GM12891 (cell line): ENCODE data around the gene CDKN1C. TPM values are rescaled to one million over a fixed set of nuclear protein-coding genes. Genes with fewer than 3 reads are reported as not detected.

Source experiments
- DNase-seq: peaks from one replicate; pipeline ENCODE4 v3.0.0; 2011; ENCODE audit warnings: low spot score; ENCODE audit not compliant: insufficient read length
- FAIRE-seq: peaks from 2 replicates; lab custom pipeline; 2011; peaks lifted over from hg19 to GRCh38; lab: Jason Lieb, UNC
- PAX5 ChIP-seq: IDR thresholded peaks from 2 replicates; pipeline ENCODE4 v1.6.1; 2011; ENCODE audit warnings: low read length, moderate library complexity, mild to moderate bottlenecking; ENCODE audit not compliant: insufficient read depth, severe bottlenecking
- POLR2A ChIP-seq: IDR thresholded peaks from 2 replicates; pipeline ENCODE4 v1.6.1; 2011; ENCODE audit warnings: low read depth, low read length, control low read depth
- POLR2AphosphoS5 ChIP-seq: IDR thresholded peaks from 2 replicates; pipeline ENCODE4 v1.6.1; 2011; ENCODE audit warnings: low read depth, low read length, control low read depth
- POU2F2 ChIP-seq: IDR thresholded peaks from 2 replicates; pipeline ENCODE4 v1.6.1; 2011; ENCODE audit warnings: low read depth, mild to moderate bottlenecking, control low read depth, low read length, moderate library complexity
- SPI1 ChIP-seq: IDR thresholded peaks from 2 replicates; pipeline ENCODE4 v1.6.1; 2011; ENCODE audit warnings: low read depth, low read length, control low read depth
- TAF1 ChIP-seq: IDR thresholded peaks from 2 replicates; pipeline ENCODE4 v1.6.1; 2011; ENCODE audit warnings: low read depth, low read length, control low read depth
- polyA plus RNA-seq: library from polyadenylated mRNA; unstranded; fragments of >200 nt; gene quantifications from one replicate; pipeline ENCODE4 v1.2.1, GENCODE V29; 2012; ENCODE audit warnings: low read depth, missing spikeins, inconsistent platforms; ENCODE audit not compliant: missing spikeins

Gene CDKN1C
- polyA plus RNA-seq: 0.15 TPM

DNA sequence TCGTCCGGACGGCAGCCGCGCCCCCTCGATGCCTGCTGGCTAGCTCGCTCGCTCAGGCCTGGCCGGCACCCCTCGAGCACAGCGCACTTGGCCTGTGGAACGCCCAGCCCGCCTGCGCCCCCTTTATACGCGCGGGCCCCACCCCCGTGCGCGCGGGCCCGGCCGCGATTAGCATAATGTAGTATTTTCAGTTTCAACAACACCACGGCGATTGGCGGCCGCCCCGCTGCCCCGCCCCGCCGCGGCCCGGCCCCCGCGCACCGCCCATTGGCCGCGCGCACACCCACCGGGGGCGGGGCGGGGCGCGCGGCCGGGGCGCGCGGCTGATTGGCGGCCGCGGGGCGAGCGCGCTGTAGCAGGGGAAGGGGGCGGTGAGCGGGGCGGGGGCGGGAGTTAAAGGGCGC is at the start of gene CDKN1C:
TSS of gene CDKN1C (minus strand) at position 98 of the 404 bp plus-strand sequence. CDS start 319 bp downstream, outside the sequence.
- TF ChIP-seq POU2F2: peak; percentile 72; the same call in 1 of the 2 replicates
- TF ChIP-seq PAX5: no peak
- TF ChIP-seq POLR2A: no peak
- peak; percentile 94 for DNase-seq
- FAIRE-seq: peak; percentile 86

- TF ChIP-seq POU2F2 (no peak), SPI1 (no peak), POLR2A (no peak), TAF1 (no peak), POLR2AphosphoS5 (no peak), PAX5 (no peak)
- FAIRE-seq (no peak), DNase-seq (no peak)
These were observed 49.1 kb upstream of the CDKN1C start for GRCh38 chr11:2934611-2935239.

GRCh38 chr11:2934021-2934550 is 48.5 kb upstream of the CDKN1C start:
- FAIRE-seq (no peak), DNase-seq (no peak)
- TF ChIP-seq PAX5 (no peak), POU2F2 (no peak), SPI1 (no peak), POLR2A (no peak), TAF1 (no peak), POLR2AphosphoS5 (no peak)

GRCh38 chr11:2933375-2934020 is 47.9 kb upstream of the CDKN1C start:
- no peak for FAIRE-seq
- no peak for DNase-seq

DNA sequence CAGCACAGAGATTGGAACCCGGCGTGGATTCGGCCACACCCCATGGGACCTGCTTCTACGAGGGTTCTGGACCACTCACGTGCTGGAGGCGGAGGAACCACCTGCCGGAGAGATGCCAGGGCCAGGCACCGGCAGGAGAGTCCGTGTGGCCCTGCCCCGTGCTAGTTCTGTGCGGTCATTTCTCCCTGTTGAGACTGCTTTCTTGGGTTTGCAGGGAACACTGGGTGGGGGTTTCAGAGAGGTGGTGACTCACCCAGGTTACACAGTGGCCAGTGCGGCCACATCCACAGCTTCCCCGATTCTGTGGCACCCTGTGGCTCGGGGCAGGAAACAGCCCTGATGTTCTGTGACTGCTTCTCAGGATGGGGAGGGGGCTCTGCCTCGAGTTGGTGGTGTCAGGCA is 47.3 kb upstream of the CDKN1C start:
- no peak for TF ChIP-seq POLR2AphosphoS5
- TF ChIP-seq POU2F2: no peak
- TF ChIP-seq PAX5: no peak
- no peak for TF ChIP-seq TAF1
- no peak for TF ChIP-seq POLR2A
- no peak for FAIRE-seq
- DNase-seq: no peak

More at GRCh38 chr11:2933375-2934020, 47.9 kb upstream of the CDKN1C start:
- TF ChIP-seq POLR2A (no peak), TAF1 (no peak), POLR2AphosphoS5 (no peak), POU2F2 (no peak), SPI1 (no peak), PAX5 (no peak)

GRCh38 chr11:2931771-2932738 is 46.5 kb upstream of the CDKN1C start:
- TF ChIP-seq POU2F2 (no peak), SPI1 (no peak), POLR2A (no peak), PAX5 (no peak), TAF1 (no peak), POLR2AphosphoS5 (no peak)
- no peak for FAIRE-seq
- DNase-seq: no peak

GRCh38 chr11:2931420-2931746 is 45.8 kb upstream of the CDKN1C start:
- TF ChIP-seq SPI1 (no peak), POLR2AphosphoS5 (no peak), TAF1 (no peak), POLR2A (no peak), PAX5 (no peak), POU2F2 (no peak)
- FAIRE-seq (no peak), DNase-seq (no peak)

DNA sequence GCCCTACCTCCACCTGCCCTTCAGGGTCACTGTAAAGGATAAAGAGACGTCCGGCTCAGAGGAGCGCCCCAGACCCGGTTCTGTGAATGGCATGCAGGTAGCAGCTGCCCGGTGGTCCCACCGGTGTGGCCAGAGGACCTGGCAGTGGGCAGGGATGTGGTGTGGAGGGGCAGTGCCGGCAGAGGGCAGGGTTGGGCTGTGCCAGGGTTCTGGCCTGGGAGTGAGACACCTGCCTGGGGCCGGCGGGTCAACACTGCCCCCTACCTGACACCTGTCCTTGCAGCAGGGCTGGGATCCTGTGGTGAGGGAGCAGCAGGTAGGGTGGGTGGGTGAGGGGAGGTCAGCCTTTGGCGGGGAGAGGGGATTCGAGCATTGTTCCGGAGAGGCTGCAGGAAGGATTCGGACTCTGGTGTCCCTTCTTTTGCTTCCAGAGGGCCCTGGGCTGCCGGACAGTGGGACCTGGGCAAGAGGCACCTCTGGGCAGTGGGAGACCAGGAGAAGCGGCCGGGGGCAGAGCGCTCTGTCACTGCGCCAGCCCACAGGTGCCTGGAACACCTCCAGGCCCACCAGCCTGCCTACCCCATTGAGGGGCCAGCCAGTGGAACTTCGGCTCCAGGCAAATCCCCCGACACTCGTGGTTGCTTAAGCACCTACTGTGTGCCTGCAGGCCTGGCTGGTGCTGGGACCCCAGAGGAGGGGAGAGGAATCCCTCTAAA is 45.3 kb upstream of the CDKN1C start:
- TF ChIP-seq POLR2AphosphoS5: no peak
- TF ChIP-seq POLR2A: no peak
- TF ChIP-seq TAF1: no peak
- no peak for TF ChIP-seq SPI1
- no peak for TF ChIP-seq POU2F2
- no peak for TF ChIP-seq PAX5

More for the DNA sequence above, 45.3 kb upstream of the CDKN1C start:
- DNase-seq: peak; percentile 67
- FAIRE-seq: peak; percentile 90
